CD4-positive, alpha-beta T cell treated with Interleukin-4 for 4 hours (primary cell): Measurements from ENCODE around the gene KRTAP10-2.
"Not testable (repeated sequence)": the region's sequence is repeated elsewhere in the genome, so short reads cannot be mapped to it uniquely, and the experiment has no call there.

ENCODE experiments used
- DNase-seq: peaks from one replicate; pipeline ENCODE4 v3.0.0-alpha.2; 2020

Gene KRTAP10-2

GRCh38 chr21:44511938-44512275, 39.4 kb downstream of the KRTAP10-2 start:
- DNase-seq: no peak

DNA sequence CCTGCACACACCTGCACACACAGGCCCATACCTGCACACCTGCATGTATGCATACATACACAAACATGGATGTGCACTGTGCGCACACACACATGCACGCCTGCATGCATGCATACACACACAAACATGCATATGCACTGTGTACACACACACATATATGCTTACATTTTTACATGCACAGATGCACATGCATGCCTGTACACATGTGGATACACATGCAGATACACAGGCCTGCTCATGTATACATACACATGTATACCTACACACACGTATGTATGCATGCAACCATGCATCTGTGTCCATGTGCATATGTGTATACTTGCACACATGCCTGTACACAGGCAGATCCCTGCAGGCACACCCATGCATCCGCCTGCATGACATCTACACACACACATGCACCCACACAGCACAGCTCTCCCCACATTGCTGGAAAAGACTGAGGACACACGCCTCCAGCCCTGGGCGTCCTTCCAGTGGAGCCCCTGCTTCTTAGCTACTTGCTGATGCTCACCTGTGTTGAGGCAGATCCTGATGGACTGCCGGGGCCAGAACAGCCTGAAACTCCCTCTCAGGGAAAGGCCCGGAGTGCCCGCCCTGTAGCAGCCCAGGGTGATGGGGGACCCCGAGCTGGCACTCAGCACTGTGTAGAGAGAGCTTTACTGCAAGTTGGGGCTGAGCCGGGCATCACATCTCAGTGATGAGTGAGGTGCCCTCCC, 39.9 kb downstream of the KRTAP10-2 start:
- no peak for DNase-seq

- peak; percentile 61 for DNase-seq
These were observed 40.6 kb downstream of the KRTAP10-2 start for GRCh38 chr21:44510508-44511218.

- no peak for DNase-seq
These were observed 41.2 kb downstream of the KRTAP10-2 start for GRCh38 chr21:44510109-44510507.

DNA sequence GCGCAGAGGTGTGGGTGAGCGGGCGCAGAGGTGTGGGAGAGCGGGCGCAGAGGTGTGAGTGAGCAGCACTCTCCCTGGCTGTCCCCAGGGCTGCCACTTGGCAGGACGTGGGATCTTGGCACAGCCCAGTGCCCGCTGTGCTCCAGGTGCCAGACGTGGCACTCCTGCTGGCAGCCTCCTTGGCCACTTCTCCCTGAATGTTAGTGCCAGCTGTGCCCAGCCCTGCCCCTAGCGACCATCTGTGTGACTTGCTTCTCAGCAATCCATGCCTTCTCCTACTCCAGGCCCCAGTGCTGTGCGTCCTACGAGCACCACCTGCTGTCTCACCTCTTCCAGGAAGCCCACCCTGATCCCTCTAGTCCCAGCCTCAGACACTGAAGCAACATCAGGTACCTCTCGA, 41.8 kb downstream of the KRTAP10-2 start:
- DNase-seq: no peak

GRCh38 chr21:44508711-44509445, 42.4 kb downstream of the KRTAP10-2 start:
- no peak for DNase-seq

- no peak for DNase-seq
These were observed 42.9 kb downstream of the KRTAP10-2 start for GRCh38 chr21:44508426-44508710.

GRCh38 chr21:44507673-44508425, 43.5 kb downstream of the KRTAP10-2 start:
- DNase-seq: no peak

DNA sequence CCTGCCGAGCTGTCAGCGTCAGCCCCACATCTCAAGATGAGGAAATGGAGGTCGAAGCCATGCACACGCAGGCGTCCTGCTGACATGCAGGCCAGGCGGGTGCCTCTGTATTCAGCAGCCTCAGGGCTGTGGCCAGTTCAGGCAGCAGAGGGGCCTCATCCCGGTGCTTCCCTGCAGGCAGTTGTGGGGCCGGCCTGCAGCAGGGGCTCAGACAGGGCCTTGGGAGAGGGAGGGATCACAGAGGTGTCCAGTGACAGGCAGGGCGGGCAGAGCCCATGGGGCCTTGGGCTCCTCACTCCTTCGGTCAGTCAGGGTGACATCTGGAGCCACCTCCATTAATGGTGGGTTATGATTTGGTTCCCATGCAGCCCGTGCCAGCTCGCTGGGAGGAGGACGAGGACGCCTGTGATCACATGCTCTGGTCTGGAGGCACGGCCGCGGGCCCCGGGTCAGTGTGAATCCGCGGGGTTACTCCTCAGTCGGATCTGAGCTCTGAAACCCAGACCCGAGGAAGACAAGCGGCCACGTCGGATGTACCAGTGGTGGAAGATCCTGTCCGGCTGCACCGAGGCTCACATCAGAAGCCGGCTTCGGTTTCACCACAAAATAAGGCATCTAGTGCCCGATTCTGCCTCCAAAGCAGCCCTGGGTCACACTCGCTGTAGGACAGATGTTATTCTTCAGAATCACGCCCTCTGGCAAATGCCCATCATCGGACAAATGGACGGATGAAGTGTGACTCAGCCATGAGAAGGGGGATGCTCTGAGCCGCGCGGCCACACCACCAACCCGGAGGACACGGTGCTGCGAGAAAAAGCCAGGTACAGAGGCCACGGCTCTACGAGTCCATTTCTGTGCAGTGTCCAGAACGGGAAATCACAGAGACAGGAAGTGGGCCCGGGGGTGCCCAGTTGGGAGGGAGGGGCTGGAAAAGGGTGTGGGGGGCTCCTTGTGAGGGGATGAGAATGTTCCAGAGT, 44.7 kb downstream of the KRTAP10-2 start:
- DNase-seq: no peak

- no peak for DNase-seq
These were observed 45.5 kb downstream of the KRTAP10-2 start for GRCh38 chr21:44505673-44506278.

DNA sequence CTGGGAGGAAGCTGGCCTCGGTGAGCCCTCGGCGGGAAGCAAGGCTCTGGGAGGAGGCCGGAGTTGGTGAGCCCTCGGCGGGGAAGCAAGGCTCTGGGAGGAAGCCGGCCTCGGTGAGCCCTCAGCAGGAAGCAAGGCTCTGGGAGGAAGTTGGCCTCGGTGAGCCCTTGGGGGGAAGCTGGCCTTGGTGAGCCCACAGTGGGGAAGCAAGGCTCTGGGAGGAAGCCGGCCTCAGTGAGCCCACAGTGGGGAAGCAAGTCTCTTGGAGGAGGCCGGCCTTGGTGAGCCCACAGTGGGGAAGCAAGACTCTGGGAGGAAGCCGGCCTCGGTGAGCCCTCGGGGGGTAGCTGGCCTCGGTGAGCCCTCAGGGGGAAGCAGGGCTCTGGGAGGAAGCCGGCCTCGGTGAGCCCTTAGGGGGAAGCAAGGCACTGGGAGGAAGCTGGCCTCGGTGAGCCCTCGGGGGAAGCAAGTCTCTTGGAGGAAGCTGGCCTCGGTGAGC, 47.4 kb downstream of the KRTAP10-2 start:
- DNase-seq: no peak

GRCh38 chr21:44503006-44503889, 48.1 kb downstream of the KRTAP10-2 start:
- DNase-seq: not testable (repeated sequence)

- no peak for DNase-seq
These were observed 48.9 kb downstream of the KRTAP10-2 start for GRCh38 chr21:44502171-44502958.
